ENCODE measurements around the gene RRH. TPM values are rescaled to one million over a fixed set of nuclear protein-coding genes. Genes with fewer than 3 reads are reported as not detected.

Gene RRH
- total RNA-seq, 2 donors from 2014 or later: not detected

- Histone ChIP-seq H3K36me3 (replicated peaks in 1 of 2; ENCODE audit: insufficient read depth in 1 of 2, low read depth in 2 of 2) (no peaks in the 10 kb centered on the region), H3K9me3 (no peaks in the 10 kb centered on the region), H3K4me3 (no peak overlapping the region), H3K27me3 (no peaks in the 10 kb centered on the region), H3K27ac (no peak overlapping the region), H3K4me1 (peaks cover 11% of the 10 kb centered on the region)
- no peak for TF ChIP-seq CTCF (IDR thresholded peaks at IDR 0.05)
- no peak for TF ChIP-seq POLR2A (IDR thresholded peaks at IDR 0.05)
- ATAC-seq (no peak), DNase-seq (no peak)
- intact Hi-C loops (cut with DNase I): no loop called here
Measured at GRCh38 chr4:109864134-109864533, 36.4 kb downstream of the RRH start.

GRCh38 chr4:109870061-109870460, 42.3 kb downstream of the RRH start:
- intact Hi-C loops (cut with DNase I): no loop called here
- ATAC-seq: no peak

GRCh38 chr4:109872065-109872464, 44.3 kb downstream of the RRH start:
- ATAC-seq (no peak), DNase-seq (no peak)
- Histone ChIP-seq H3K9me3 (no peaks in the 10 kb centered on the region), H3K27ac (no peak overlapping the region), H3K4me3 (no peak overlapping the region), H3K36me3 (replicated peaks in 1 of 2; ENCODE audit: insufficient read depth in 1 of 2, low read depth in 2 of 2) (no peaks in the 10 kb centered on the region), H3K27me3 (no peaks in the 10 kb centered on the region), H3K4me1 (peaks cover 25% of the 10 kb centered on the region)
- intact Hi-C loops (cut with DNase I): no loop called here
- 96 to 100% methylated on average over 2 of the region's 2 CpGs for WGBS, 2 donors
- TF ChIP-seq CTCF (IDR thresholded peaks at IDR 0.05) (no peak), POLR2A (IDR thresholded peaks at IDR 0.05) (no peak)

More at GRCh38 chr4:109870061-109870460, 42.3 kb downstream of the RRH start:
- Histone ChIP-seq H3K4me1 (peaks cover 21% of the 10 kb centered on the region), H3K27ac (no peak overlapping the region), H3K9me3 (no peaks in the 10 kb centered on the region), H3K27me3 (no peaks in the 10 kb centered on the region), H3K36me3 (replicated peaks in 1 of 2; ENCODE audit: insufficient read depth in 1 of 2, low read depth in 2 of 2) (no peaks in the 10 kb centered on the region), H3K4me3 (no peak overlapping the region)
- TF ChIP-seq CTCF (IDR thresholded peaks at IDR 0.05) (no peak), POLR2A (IDR thresholded peaks at IDR 0.05) (no peak)
- DNase-seq: no peak
- WGBS, 2 donors: 91 to 94% methylated on average over 5 of the region's 5 CpGs

GRCh38 chr4:109872950-109873656, 45.3 kb downstream of the RRH start:
- ATAC-seq: peak; percentile 23
- Histone ChIP-seq H3K36me3 (replicated peaks in 1 of 2; ENCODE audit: insufficient read depth in 1 of 2, low read depth in 2 of 2) (no peaks in the 10 kb centered on the region), H3K4me3 (no peak overlapping the region), H3K27me3 (no peaks in the 10 kb centered on the region), H3K9me3 (no peaks in the 10 kb centered on the region), H3K27ac (peak overlapping the region in 2 of 4 donors; percentile 47 to 81), H3K4me1 (peaks cover 34% of the 10 kb centered on the region)
- intact Hi-C loops (cut with DNase I): no loop called here
- WGBS, 2 donors: 67 to 81% methylated on average over 6 of the region's 6 CpGs
- peak in 1 of 4 donors; percentile 16 for DNase-seq
- TF ChIP-seq POLR2A (IDR thresholded peaks at IDR 0.05) (no peak), CTCF (IDR thresholded peaks at IDR 0.05) (no peak)

All from body of pancreas (tissue), 4 donors.